Skin epidermis (tissue), 12 donors: ENCODE data around the gene TREM1.
"Not testable (repeated sequence)": the region's sequence is repeated elsewhere in the genome, so short reads cannot be mapped to it uniquely, and the experiment has no call there.

Source experiments
- H3K27ac ChIP-seq, 21 experiments: fragments of 200-600 bp; sonication (generic) in 11 of 21; one replicate each; pipeline ENCODE4 v1.5.0; 2020; ENCODE audit warnings: mild to moderate bottlenecking in 3 of 21, inconsistent platforms in 2 of 21, moderate library complexity in 2 of 21
- H3K4me3 ChIP-seq, 7 experiments: fragments of 200-600 bp; sonication (generic) in 2 of 7; one replicate each; pipeline ENCODE4 v1.5.0; 2020; ENCODE audit warnings: inconsistent platforms in 2 of 7, mild to moderate bottlenecking in 2 of 7, moderate library complexity in 1 of 7

TREM1 gene

GRCh38 chr6:41268478-41268877, 18.0 kb downstream of the TREM1 start:
- no peak overlapping the region for H3K4me3 ChIP-seq

GRCh38 chr6:41266541-41266940, 19.9 kb downstream of the TREM1 start:
- Histone ChIP-seq H3K4me3 (no peak overlapping the region), H3K27ac (no peak overlapping the region)

More at GRCh38 chr6:41268478-41268877, 18.0 kb downstream of the TREM1 start:
- no peak overlapping the region for H3K27ac ChIP-seq

- no peak overlapping the region for H3K27ac ChIP-seq
- no peak overlapping the region for H3K4me3 ChIP-seq
These were observed 23.2 kb downstream of the TREM1 start for GRCh38 chr6:41263267-41263666.

GRCh38 chr6:41262401-41262800, 24.1 kb downstream of the TREM1 start:
- Histone ChIP-seq H3K27ac (no peak overlapping the region), H3K4me3 (no peak overlapping the region)

- H3K27ac ChIP-seq = no peak overlapping the region
- no peak overlapping the region for H3K4me3 ChIP-seq
These were observed 28.3 kb downstream of the TREM1 start for GRCh38 chr6:41258196-41258493.

GRCh38 chr6:41257369-41258195, 28.9 kb downstream of the TREM1 start:
- H3K27ac ChIP-seq = no peak overlapping the region
- no peak overlapping the region for H3K4me3 ChIP-seq

GRCh38 chr6:41256383-41256782, 30.1 kb downstream of the TREM1 start:
- no peak overlapping the region for H3K4me3 ChIP-seq
- no peak overlapping the region for H3K27ac ChIP-seq

- H3K4me3 ChIP-seq = no peak overlapping the region
These were observed 30.7 kb downstream of the TREM1 start for GRCh38 chr6:41255638-41256246.

GRCh38 chr6:41255110-41255509, 31.4 kb downstream of the TREM1 start:
- no peak overlapping the region for H3K27ac ChIP-seq
- no peak overlapping the region for H3K4me3 ChIP-seq

More at GRCh38 chr6:41255638-41256246, 30.7 kb downstream of the TREM1 start:
- H3K27ac ChIP-seq = no peak overlapping the region

GRCh38 chr6:41252401-41253169, 33.9 kb downstream of the TREM1 start:
- Histone ChIP-seq H3K27ac (no peak overlapping the region), H3K4me3 (no peak overlapping the region)

GRCh38 chr6:41247882-41248705, 38.4 kb downstream of the TREM1 start:
- Histone ChIP-seq H3K27ac (no peak overlapping the region), H3K4me3 (no peak overlapping the region)

- H3K4me3 ChIP-seq = no peak overlapping the region
- H3K27ac ChIP-seq = no peak overlapping the region
These were observed 39.1 kb downstream of the TREM1 start for GRCh38 chr6:41247288-41247865.

- not testable (repeated sequence) for H3K4me3 ChIP-seq, H3K27ac ChIP-seq
These were observed 40.0 kb downstream of the TREM1 start for GRCh38 chr6:41246529-41246928.

GRCh38 chr6:41239467-41240159, 46.9 kb downstream of the TREM1 start:
- no peak overlapping the region for H3K27ac ChIP-seq

GRCh38 chr6:41237128-41237527, 49.4 kb downstream of the TREM1 start:
- no peak overlapping the region for H3K4me3 ChIP-seq

More at GRCh38 chr6:41239467-41240159, 46.9 kb downstream of the TREM1 start:
- H3K4me3 ChIP-seq = no peak overlapping the region

GRCh38 chr6:41236276-41236675, 50.2 kb downstream of the TREM1 start:
- no peak overlapping the region for H3K27ac ChIP-seq
- no peak overlapping the region for H3K4me3 ChIP-seq

More at GRCh38 chr6:41237128-41237527, 49.4 kb downstream of the TREM1 start:
- no peak overlapping the region for H3K27ac ChIP-seq

- Histone ChIP-seq H3K4me3 (no peak overlapping the region), H3K27ac (no peak overlapping the region)
These were observed 53.8 kb downstream of the TREM1 start for GRCh38 chr6:41232667-41233066.

- Histone ChIP-seq H3K4me3 (no peak overlapping the region), H3K27ac (no peak overlapping the region)
These were observed 55.2 kb downstream of the TREM1 start for GRCh38 chr6:41231246-41231645.

GRCh38 chr6:41229721-41230120, 56.8 kb downstream of the TREM1 start:
- Histone ChIP-seq H3K27ac (no peak overlapping the region), H3K4me3 (no peak overlapping the region)
